ENCODE measurements around the gene KRT3. TPM values are rescaled to one million over a fixed set of nuclear protein-coding genes. Genes with fewer than 3 reads are reported as not detected.

KRT3 gene
- total and polyA plus RNA-seq, 8 donors: 0.53 TPM; not detected in 7

DNA sequence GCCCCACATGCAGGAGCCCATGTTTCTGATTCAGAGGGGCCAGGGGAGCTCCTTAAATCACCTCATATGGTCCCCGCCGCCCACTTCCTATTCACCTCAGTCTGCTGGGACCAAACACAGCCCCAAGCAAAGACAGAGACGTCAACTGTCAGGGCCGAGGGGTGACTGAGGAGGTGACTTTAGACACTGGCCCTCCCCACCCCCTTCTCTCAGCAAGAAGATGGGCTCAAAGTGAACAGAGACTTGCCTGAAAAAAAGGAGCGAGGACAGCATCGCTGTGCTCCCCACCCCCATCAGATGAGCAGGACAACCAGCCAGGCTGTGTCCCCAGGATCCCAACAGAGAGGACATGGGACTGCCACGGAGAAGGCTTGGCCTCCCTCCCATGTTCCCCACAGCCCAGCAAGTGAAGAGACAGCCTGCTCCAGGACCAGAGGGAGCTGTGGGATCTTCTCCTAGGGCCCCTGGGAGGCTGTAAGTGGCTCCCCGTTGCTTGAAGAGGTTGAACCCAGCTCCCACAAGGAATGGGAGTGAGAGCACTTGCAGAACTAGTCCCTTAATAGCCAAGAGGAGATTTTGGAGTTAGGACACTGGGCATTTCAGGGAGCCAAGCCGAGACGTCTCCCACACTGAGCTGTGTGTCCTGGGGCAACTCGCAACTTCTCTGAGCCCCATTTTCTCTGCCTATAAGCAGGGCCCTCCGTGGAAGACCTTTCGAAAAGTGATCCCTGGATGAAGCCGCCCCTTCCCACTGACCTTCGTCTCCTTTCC, 39.5 kb upstream of the KRT3 start:
- H3K4me1 ChIP-seq: no peaks in the 10 kb centered on the region
- H3K4me3 ChIP-seq: no peak overlapping the region
- DNase-seq: no peak
- intact Hi-C loops (cut with DNase I; ENCODE audit: low total_unique reads): no loop called here
- H3K36me3 ChIP-seq: no peaks in the 10 kb centered on the region
- no peak for TF ChIP-seq CTCF (IDR thresholded peaks at IDR 0.05)
- TF ChIP-seq POLR2AphosphoS5 (IDR thresholded peaks at IDR 0.05): no peak
- no peak for TF ChIP-seq POLR2A (IDR thresholded peaks at IDR 0.05)
- TF ChIP-seq EP300 (IDR thresholded peaks at IDR 0.05): no peak
- H3K27ac ChIP-seq: no peak overlapping the region
- WGBS, 5 donors: 75 to 84% (median 81%) methylated on average over 12 to 15 of the region's 15 CpGs
- H3K27me3 ChIP-seq: peaks cover 0 to 59% (median 12%) of the 10 kb centered on the region in 3 donors
- H3K9me3 ChIP-seq: no peaks in the 10 kb centered on the region

DNA sequence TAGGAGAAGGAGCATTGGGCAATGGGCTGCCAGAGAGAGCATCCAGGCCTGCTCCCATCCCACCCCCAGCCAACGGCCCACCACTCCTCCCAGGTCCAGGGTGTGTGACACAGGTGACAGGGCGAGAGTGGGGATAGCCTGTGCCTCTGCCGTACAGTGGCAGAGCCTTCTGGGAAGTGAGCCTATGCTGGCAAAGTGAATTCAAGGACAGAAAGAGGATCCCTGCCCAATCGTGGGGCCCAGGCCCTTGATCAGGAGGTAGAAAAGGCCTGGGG, 38.7 kb upstream of the KRT3 start:
- H3K27me3 ChIP-seq: peaks cover 0 to 58% (median 12%) of the 10 kb centered on the region in 3 donors
- intact Hi-C loops (cut with DNase I; ENCODE audit: low total_unique reads): no loop called here
- no peaks in the 10 kb centered on the region for H3K36me3 ChIP-seq
- H3K4me3 ChIP-seq: no peak overlapping the region
- TF ChIP-seq POLR2AphosphoS5 (IDR thresholded peaks at IDR 0.05): no peak
- no peak for TF ChIP-seq CTCF (IDR thresholded peaks at IDR 0.05)
- TF ChIP-seq POLR2A (IDR thresholded peaks at IDR 0.05): no peak
- 59 to 70% (median 66%) methylated on average over 4 of the region's 4 CpGs for WGBS, 5 donors
- no peaks in the 10 kb centered on the region for H3K9me3 ChIP-seq
- H3K27ac ChIP-seq: no peak overlapping the region
- H3K4me1 ChIP-seq: no peaks in the 10 kb centered on the region
- no peak for DNase-seq

GRCh38 chr12:52833922-52834726, 38.2 kb upstream of the KRT3 start, which contains the start of gene KRT79:
Gene KRT79, minus strand, starts transcription at chr12:52834311. Its CDS starts 51 bp downstream, at chr12:52834260.
- Histone ChIP-seq H3K36me3 (no peaks in the 10 kb centered on the region), H3K4me1 (no peaks in the 10 kb centered on the region), H3K27ac (no peak within 1 kb of the TSS), H3K27me3 (peaks cover 0 to 53% (median 10%) of the 10 kb centered on the region in 3 donors), H3K4me3 (no peak within 1 kb of the TSS), H3K9me3 (no peaks in the 10 kb centered on the region)
- TF ChIP-seq POLR2AphosphoS5 (IDR thresholded peaks at IDR 0.05) (no peak), POLR2A (IDR thresholded peaks at IDR 0.05) (no peak), CTCF (IDR thresholded peaks at IDR 0.05) (no peak), EP300 (IDR thresholded peaks at IDR 0.05) (no peak)
- intact Hi-C loops (cut with DNase I; ENCODE audit: low total_unique reads): no loop called here
- no peak for DNase-seq
- 47 to 88% (median 80%) methylated on average over 7 to 22 of the region's 22 CpGs for WGBS, 5 donors

DNA sequence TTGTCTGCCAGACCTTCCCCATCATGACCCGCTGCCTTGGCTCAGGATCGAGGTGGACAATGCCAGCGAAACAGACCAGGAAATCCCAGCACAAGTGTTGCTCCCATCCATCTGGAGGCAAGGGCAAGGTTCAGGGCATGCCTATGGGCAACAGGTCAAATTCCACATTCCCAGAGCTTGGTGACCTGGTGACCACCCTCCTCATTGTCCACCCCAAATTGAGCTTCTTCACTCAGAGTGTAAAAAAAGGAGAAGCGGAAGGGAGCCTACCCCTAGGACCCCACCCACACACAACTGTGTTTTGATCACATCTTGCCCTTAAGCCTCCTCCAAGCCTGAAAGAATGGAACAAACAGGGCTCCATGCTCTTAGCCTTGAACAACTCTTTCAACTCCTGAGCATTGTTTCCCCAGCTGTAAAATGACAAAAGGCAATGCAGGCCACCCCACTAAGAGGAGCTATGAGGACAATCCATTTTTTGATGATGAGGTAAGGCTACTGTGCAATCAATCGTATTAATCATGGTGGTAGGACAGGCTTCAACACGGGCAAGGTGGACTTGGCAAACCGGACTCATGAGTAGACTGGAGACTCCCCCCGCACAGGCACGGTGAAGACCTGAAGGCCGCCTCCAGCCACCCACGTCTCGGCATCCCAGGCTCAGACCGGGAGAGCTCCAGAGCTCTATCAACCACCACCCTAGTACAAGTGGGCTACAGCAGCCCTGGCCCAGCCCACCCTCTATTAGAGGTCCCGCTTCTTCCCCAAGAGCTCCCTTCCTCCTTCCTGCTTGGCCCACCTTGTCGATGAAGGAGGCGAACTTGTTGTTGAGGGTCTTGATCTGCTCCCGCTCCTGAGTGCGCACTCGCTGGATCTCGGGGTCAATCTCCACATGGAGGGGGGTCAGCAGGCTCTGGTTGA, 37.3 kb upstream of the KRT3 start:
- H3K36me3 ChIP-seq: no peaks in the 10 kb centered on the region
- TF ChIP-seq POLR2A (IDR thresholded peaks at IDR 0.05): no peak
- TF ChIP-seq CTCF (IDR thresholded peaks at IDR 0.05): no peak
- TF ChIP-seq EP300 (IDR thresholded peaks at IDR 0.05): no peak
- no peak for TF ChIP-seq POLR2AphosphoS5 (IDR thresholded peaks at IDR 0.05)
- H3K27ac ChIP-seq: no peak overlapping the region
- no peak for DNase-seq
- H3K4me3 ChIP-seq: no peak overlapping the region
- intact Hi-C loops (cut with DNase I; ENCODE audit: low total_unique reads): no loop called here
- 87 to 95% (median 91%) methylated on average over 15 to 20 of the region's 20 CpGs for WGBS, 5 donors
- H3K27me3 ChIP-seq: peaks cover 0 to 44% (median 4%) of the 10 kb centered on the region in 3 donors
- H3K4me1 ChIP-seq: no peaks in the 10 kb centered on the region
- no peaks in the 10 kb centered on the region for H3K9me3 ChIP-seq

All from stomach (tissue), 9 donors.